Activated T-helper 2 cell treated with anti-CD3 and anti-CD28 coated beads, Interferon-gamma antibody, Interleukin-2, Interleukin-4, amounts not matched to agents 10 μg/mL and 5 μg/mL and 100 μg/mL, durations not matched to agents 14 hours and 24 hours and 36 hours (primary cell): Measurements from ENCODE around the gene AIRE. TPM values are rescaled to one million over a fixed set of nuclear protein-coding genes. Genes with fewer than 3 reads are reported as not detected.
"Not testable (repeated sequence)": the region's sequence is repeated elsewhere in the genome, so short reads cannot be mapped to it uniquely, and the experiment has no call there.

Experiments
- DNase-seq: peaks from one replicate; pipeline ENCODE4 v3.0.0; 2021; ENCODE audit warnings: low spot score
- H3K27ac Mint-ChIP-seq: one replicate; pipeline ENCODE4 v1.8.0; 2021; ENCODE audit warnings: mixed read lengths
- H3K27me3 Mint-ChIP-seq: one replicate; pipeline ENCODE4 v1.8.0; 2021; ENCODE audit warnings: low read depth, mixed read lengths
- H3K36me3 Mint-ChIP-seq: one replicate; pipeline ENCODE4 v1.8.0; 2021; ENCODE audit warnings: low read depth, mixed read lengths
- H3K4me1 Mint-ChIP-seq: one replicate; pipeline ENCODE4 v1.8.0; 2021; ENCODE audit warnings: low read depth, mixed read lengths
- H3K4me3 Mint-ChIP-seq: one replicate; pipeline ENCODE4 v1.8.0; 2021; ENCODE audit warnings: low read depth, mild to moderate bottlenecking, moderate library complexity, mixed read lengths
- H3K9me3 Mint-ChIP-seq: one replicate; pipeline ENCODE4 v1.8.0; 2021; ENCODE audit warnings: mixed read lengths
- intact Hi-C: fragments of 100-400 bp; cut with micrococcal nuclease; formaldehyde crosslinking; loops from one replicate; pipeline ENCODE4 v1.15.1; 2023
- total RNA-seq: library from RNA; stranded (reverse); gene quantifications from 2 replicates; pipeline ENCODE4 v1.2.3, GENCODE V29; 2022

AIRE gene
- total RNA-seq, 1 donor from 2014 or later = not detected

- no peaks in the 10 kb centered on the region for H3K36me3 Mint-ChIP-seq
- H3K27ac Mint-ChIP-seq = no peak overlapping the region
- DNase-seq = no peak
- no peak overlapping the region for H3K4me3 Mint-ChIP-seq
- H3K27me3 Mint-ChIP-seq = peaks cover 16% of the 10 kb centered on the region
- no peaks in the 10 kb centered on the region for H3K9me3 Mint-ChIP-seq
- H3K4me1 Mint-ChIP-seq = no peaks in the 10 kb centered on the region
- intact Hi-C loops = no loop called here
Measured at GRCh38 chr21:44275041-44275440, 10.6 kb upstream of the AIRE start.

- H3K4me3 Mint-ChIP-seq = no peak overlapping the region
- intact Hi-C loops = no loop called here
- H3K36me3 Mint-ChIP-seq = no peaks in the 10 kb centered on the region
- H3K4me1 Mint-ChIP-seq = no peaks in the 10 kb centered on the region
- H3K9me3 Mint-ChIP-seq = no peaks in the 10 kb centered on the region
- H3K27ac Mint-ChIP-seq = no peak overlapping the region
- no peak for DNase-seq
- peaks cover 17% of the 10 kb centered on the region for H3K27me3 Mint-ChIP-seq
Measured at GRCh38 chr21:44279354-44280260, 6.1 kb upstream of the AIRE start.

- H3K4me3 Mint-ChIP-seq = no peak overlapping the region
- intact Hi-C loops = no loop called here
- no peak for DNase-seq
- peaks cover 6% of the 10 kb centered on the region for H3K27me3 Mint-ChIP-seq
- H3K27ac Mint-ChIP-seq = no peak overlapping the region
- no peaks in the 10 kb centered on the region for H3K36me3 Mint-ChIP-seq
- no peaks in the 10 kb centered on the region for H3K4me1 Mint-ChIP-seq
- no peaks in the 10 kb centered on the region for H3K9me3 Mint-ChIP-seq
Measured at GRCh38 chr21:44281801-44282200, 3.9 kb upstream of the AIRE start.

GRCh38 chr21:44282370-44282769, 3.3 kb upstream of the AIRE start:
- H3K36me3 Mint-ChIP-seq = no peaks in the 10 kb centered on the region
- no peak for DNase-seq
- H3K4me1 Mint-ChIP-seq = no peaks in the 10 kb centered on the region
- H3K4me3 Mint-ChIP-seq = no peak overlapping the region
- no peak overlapping the region for H3K27ac Mint-ChIP-seq
- H3K27me3 Mint-ChIP-seq = peaks cover 6% of the 10 kb centered on the region
- no peaks in the 10 kb centered on the region for H3K9me3 Mint-ChIP-seq
- intact Hi-C loops = no loop called here

GRCh38 chr21:44283211-44283785, 2.4 kb upstream of the AIRE start:
- H3K27me3 Mint-ChIP-seq, H3K4me3 Mint-ChIP-seq: not testable (repeated sequence)

GRCh38 chr21:44283948-44284347, 1.7 kb upstream of the AIRE start:
- no peak for DNase-seq
- Mint-ChIP-seq H3K27ac (no peak overlapping the region), H3K4me3 (no peak overlapping the region), H3K9me3 (no peaks in the 10 kb centered on the region), H3K36me3 (no peaks in the 10 kb centered on the region), H3K27me3 (peaks cover 3% of the 10 kb centered on the region), H3K4me1 (no peaks in the 10 kb centered on the region)
- intact Hi-C loops = no loop called here

More at GRCh38 chr21:44283211-44283785, 2.4 kb upstream of the AIRE start:
- H3K9me3 Mint-ChIP-seq, DNase-seq, H3K36me3 Mint-ChIP-seq, H3K4me1 Mint-ChIP-seq, intact Hi-C loops, H3K27ac Mint-ChIP-seq: not testable (repeated sequence)

GRCh38 chr21:44286086-44286715, 525 bp downstream of the AIRE start:
- no peak for DNase-seq
- Mint-ChIP-seq H3K27ac (no peak overlapping the region), H3K4me3 (no peak overlapping the region), H3K9me3 (no peaks in the 10 kb centered on the region), H3K36me3 (no peaks in the 10 kb centered on the region), H3K4me1 (no peaks in the 10 kb centered on the region), H3K27me3 (peaks cover 3% of the 10 kb centered on the region)
- intact Hi-C loops = no loop called here

- H3K9me3 Mint-ChIP-seq = no peaks in the 10 kb centered on the region
- no peak overlapping the region for H3K27ac Mint-ChIP-seq
Measured at GRCh38 chr21:44286716-44287632, 1.3 kb downstream of the AIRE start.

GRCh38 chr21:44288251-44289110, 2.8 kb downstream of the AIRE start:
- Mint-ChIP-seq H3K4me1 (no peaks in the 10 kb centered on the region), H3K27ac (no peak overlapping the region), H3K9me3 (no peaks in the 10 kb centered on the region), H3K27me3 (peaks cover 3% of the 10 kb centered on the region), H3K4me3 (no peak overlapping the region), H3K36me3 (no peaks in the 10 kb centered on the region)
- intact Hi-C loops = no loop called here
- no peak for DNase-seq

More at GRCh38 chr21:44286716-44287632, 1.3 kb downstream of the AIRE start:
- intact Hi-C loops = no loop called here
- Mint-ChIP-seq H3K36me3 (no peaks in the 10 kb centered on the region), H3K4me3 (no peak overlapping the region), H3K27me3 (peaks cover 3% of the 10 kb centered on the region), H3K4me1 (no peaks in the 10 kb centered on the region)
- no peak for DNase-seq

- no peaks in the 10 kb centered on the region for H3K27me3 Mint-ChIP-seq
- H3K36me3 Mint-ChIP-seq = no peaks in the 10 kb centered on the region
- H3K4me3 Mint-ChIP-seq = no peak overlapping the region
- no peak overlapping the region for H3K27ac Mint-ChIP-seq
- no peak for DNase-seq
- H3K4me1 Mint-ChIP-seq = no peaks in the 10 kb centered on the region
- no peaks in the 10 kb centered on the region for H3K9me3 Mint-ChIP-seq
- intact Hi-C loops = no loop called here
Measured at GRCh38 chr21:44289381-44290010, 3.8 kb downstream of the AIRE start.

GRCh38 chr21:44290327-44291077, 4.8 kb downstream of the AIRE start:
- Mint-ChIP-seq H3K36me3 (no peaks in the 10 kb centered on the region), H3K27me3 (no peaks in the 10 kb centered on the region), H3K4me1 (no peaks in the 10 kb centered on the region), H3K4me3 (no peak overlapping the region), H3K27ac (no peak overlapping the region), H3K9me3 (no peaks in the 10 kb centered on the region)
- DNase-seq = no peak
- intact Hi-C loops = no loop called here
